ENCODE measurements around the gene KCNMB2.

The KCNMB2 gene

DNA sequence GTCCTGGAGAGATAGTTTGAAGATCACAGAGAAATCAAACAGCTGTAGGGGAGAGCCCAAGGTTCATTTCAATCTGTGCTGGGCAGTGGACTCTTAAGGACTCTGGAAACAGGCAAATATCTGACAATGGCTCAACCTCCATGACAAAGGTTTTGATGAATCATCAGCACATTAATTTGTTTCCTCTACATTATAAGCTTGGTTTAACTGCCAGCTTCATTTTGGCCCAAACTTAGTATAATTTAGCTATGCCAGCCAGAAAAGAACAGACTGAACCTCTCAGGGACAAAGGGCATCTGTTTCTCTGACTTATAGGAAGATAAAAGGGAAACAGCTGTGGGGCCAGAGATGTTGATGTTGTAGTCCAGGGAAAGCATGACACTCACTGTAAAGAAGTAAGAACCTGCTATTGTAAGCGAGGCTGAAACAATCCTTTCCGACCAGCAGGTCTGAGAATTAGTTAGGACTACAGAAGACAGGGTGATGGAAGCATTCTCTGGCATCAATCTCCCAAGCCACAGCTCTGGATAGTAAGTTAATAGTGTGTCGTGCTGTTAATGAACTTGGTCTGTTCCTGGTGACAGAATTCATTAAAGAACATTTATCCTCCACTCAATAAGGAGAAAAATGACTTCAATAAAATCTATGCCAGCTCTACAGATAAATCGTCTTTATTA lies 110.1 kb downstream of the KCNMB2 start:
- no peak for DNase-seq (ENCODE audit: low read depth)

DNA sequence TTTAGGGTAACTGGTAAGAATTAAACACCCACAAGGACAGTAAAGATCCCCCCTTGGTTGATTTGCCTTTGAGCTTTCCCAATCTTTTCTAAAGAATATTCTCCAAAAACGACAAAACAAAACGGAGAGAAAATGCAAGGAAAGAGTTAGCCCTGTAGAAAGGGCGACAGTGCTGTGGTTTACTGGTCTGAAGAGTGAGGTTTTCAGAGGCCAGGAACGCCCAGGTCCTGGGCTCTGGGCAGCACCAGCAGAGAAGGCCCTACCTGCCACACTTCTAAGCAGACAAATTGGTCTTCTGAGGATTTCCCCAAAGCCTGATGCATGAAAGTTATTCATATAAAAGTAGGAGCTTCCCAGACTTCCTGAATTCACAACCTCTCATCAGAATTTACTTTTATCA lies 119.3 kb downstream of the KCNMB2 start:
- no peak for DNase-seq (ENCODE audit: low read depth)

DNA sequence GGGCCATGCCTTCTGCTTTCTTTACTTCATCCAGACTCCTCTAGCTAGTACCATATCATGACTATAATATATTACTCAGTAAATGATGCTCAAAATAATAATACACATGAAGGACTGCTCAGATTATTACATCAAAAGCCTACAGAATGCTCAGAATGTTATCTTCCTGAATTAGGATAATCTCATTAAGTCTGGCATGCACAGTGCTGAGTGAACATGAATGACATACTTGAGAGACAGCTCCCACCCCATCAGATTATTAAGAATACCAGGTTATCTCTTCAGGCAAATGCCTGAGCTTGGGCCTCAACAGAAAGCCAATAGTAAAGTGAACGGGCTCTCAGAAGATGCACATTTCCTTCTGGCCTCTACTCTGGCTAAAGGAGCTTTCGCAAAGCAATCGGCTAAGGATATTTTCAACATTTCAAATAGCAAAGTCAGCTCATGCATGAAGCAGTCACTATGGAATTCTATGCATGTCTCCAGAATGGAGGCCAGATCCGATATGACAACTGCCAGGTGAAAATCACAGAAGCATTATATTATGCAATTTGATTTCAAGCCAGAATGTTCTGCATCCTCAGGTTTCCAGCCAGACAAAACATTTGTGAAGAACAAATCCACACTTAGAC lies 122.6 kb downstream of the KCNMB2 start:
- DNase-seq (ENCODE audit: low read depth), result no peak

DNA sequence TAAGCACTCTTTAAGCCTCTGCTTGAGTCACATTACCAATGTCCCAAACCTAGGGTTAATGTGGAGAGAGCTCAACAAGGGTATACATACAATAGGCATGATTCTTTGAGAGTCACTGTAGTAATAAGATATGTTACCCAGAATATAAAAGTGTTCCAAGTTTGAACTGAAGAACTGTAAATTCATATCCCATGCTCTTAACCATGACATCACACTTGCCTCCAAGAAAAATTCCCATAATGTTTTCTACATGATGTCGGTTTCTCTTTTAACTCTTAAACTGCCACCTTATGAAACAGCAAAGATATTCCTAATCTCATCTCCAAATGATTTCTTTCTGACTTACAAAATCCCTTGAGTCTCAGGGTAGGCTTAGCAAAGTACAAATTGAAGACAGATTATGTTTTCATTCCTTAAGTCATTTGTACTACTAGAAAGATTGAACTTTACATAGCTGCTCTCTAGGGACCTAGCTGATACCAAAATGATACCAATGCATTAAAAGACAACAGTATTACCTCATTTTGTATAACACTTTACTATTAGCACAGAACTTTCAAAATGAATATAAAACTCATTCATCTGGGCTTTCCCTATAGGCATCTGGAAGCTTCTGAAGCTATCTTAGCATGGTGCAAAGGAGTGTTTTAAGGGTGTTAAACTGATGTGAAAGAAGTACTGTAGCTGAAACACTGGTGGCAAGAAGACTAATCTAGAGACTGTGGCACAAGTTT lies 127.1 kb downstream of the KCNMB2 start:
- no peak for DNase-seq (ENCODE audit: low read depth)

DNA sequence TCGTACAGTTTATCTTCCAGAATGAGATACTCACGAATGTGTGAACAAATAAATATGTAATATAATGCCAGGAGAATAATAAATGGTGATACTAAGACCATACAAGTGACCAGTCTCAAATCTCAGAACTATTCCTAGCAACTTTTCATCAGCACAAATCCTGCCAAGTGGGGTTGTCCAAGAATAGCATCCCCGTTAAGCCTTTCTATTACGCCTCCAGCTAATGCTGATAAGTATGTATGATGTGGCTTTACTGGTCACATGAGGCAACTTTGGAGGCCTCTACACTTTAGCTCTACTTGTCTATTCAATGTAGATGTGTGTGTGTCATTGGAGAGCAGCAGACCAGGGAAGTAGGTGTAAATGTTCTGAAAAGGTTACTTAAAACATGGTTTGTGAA lies 129.5 kb downstream of the KCNMB2 start:
- DNase-seq (ENCODE audit: low read depth), result no peak

DNA sequence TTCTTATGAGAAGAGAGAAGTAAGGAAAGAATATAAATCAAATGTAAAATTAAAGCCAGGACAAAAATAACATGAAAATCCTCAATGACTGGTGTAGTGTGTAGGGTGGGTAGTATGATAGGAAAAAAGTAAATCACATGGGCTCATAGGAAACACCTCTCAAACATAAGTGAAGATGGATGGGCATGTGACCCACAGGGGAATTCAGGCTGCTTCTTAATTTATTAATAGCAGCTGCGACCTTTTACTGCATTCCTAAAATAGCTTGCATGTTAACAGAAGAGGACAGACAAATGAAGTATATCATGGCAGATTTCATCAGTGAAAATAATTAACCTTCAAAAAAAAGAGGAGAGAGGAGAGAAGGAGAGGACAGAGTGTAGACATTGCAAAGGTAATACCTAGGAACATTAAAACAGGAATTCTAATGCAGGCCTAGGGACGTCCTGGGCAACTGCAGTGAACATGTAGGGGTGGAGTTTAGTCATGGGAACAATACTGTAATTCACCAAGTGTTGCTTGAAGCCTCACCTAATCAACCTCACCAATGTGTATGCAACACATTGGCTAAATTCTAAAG lies 132.9 kb downstream of the KCNMB2 start:
- no peak for DNase-seq (ENCODE audit: low read depth)

DNA sequence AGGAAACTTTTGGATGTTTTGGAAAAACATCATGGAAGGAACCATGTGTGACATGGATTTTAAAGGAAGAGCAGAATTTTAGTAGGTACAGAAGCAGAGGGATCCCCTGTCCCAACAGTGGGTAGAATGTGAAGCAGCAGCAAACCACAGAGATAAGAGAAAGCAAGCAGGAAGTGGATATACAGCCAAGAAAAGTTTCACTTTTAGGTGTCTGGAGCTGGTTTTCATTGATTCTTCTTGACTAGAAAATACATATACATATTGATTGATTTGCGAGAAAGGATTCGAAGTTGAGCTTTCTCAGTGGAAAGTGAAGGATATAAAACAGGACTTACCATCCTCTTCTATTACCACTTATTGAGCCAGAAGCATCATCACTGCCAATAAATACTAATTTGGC lies 133.5 kb downstream of the KCNMB2 start:
- no peak for DNase-seq (ENCODE audit: low read depth)

DNA sequence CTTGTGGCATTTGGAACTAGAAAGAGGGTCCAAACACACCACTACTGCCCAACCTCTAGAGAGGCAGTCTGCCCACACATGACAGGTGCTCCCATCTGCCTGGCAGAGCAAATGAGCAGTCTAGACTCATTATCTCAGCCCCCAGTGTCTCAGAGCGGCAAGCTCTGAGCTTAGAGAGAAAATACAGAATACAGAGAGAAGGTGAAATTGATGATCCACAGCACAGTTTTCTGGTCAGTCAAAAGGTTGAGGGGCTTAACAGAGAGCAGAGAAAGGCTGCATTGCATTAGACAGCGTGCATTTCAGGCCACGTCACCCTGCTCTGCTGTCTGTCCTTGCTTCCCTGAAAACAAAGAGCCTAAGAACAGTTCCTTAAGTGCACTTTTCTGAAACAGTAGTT lies 135.1 kb downstream of the KCNMB2 start:
- no peak for DNase-seq (ENCODE audit: low read depth)

DNA sequence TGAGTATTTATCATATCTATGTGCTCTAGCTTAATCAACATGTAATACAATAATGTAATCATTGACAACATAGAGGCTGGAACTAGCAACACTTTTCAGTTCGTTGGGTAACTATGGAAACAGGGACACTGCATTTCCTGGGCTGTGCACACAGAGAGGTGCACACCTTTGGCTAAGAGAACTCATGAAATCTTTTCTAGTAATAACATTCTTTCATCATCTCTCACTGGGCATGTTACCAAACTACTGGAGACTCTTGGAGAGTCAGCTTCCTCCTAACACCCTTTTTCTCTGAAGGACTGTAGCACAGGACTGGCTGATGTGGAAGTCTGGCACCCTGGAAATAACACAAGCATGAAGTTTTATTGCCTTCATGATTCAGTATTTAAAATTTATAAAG lies 135.6 kb downstream of the KCNMB2 start:
- DNase-seq (ENCODE audit: low read depth), result no peak

DNA sequence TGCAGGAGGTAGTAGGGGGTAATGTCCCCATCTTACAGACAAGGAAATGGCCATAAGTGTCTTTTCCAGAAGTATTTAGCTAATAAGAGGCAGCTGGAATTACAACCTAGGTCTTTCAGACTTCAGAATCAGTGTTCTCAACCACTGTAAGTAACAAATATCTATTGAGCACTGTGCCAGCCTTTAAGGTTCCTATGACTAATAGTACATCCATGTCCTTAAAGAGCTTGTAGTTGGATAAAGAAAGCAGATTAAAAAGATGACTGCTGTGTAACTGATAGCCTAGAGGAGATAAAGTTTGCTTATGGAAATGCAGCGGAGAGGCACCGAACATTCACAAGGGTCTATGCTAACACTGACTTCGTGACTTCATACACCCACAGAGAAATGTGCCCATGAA lies 136.0 kb downstream of the KCNMB2 start:
- DNase-seq (ENCODE audit: low read depth), result no peak

DNA sequence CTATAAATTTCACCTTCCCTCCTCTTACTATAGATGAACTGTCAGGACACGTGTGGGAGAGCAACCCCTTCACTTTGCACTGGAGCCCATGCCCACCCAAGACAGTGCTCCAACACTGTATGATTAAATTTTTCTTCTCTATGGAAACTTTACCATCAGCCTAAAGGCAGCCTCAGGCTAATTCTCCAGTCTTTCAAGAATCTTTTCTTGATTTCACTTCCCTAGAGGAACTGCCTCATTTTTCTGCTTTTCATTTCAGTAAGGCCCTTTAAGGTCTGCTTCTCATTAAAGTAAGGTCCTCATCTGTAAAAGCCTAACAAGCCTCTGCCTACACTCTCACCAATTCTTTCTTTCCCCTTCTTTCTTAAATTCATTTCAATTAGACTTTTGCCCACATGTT lies 137.3 kb downstream of the KCNMB2 start:
- DNase-seq (ENCODE audit: low read depth), result no peak

DNA sequence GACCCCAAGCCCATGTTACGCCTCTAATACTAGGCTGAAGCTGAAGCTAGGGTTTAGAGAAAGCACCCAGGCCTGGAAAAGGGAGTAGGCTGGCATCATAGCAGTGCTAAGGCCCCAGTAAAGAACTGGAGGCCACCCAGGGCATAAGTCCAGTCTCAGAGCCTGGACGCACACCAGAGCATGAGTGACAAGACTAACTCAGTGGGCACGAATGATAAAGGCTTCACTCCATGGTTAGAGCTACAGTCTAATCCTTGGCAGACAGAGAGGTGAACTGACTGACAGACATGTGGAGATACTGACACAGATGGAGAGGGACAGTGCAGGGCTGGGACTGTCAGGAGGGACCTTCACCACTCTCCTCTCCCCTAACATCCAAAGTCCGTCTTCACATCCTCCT lies 139.8 kb downstream of the KCNMB2 start:
- DNase-seq (ENCODE audit: low read depth), result no peak

DNA sequence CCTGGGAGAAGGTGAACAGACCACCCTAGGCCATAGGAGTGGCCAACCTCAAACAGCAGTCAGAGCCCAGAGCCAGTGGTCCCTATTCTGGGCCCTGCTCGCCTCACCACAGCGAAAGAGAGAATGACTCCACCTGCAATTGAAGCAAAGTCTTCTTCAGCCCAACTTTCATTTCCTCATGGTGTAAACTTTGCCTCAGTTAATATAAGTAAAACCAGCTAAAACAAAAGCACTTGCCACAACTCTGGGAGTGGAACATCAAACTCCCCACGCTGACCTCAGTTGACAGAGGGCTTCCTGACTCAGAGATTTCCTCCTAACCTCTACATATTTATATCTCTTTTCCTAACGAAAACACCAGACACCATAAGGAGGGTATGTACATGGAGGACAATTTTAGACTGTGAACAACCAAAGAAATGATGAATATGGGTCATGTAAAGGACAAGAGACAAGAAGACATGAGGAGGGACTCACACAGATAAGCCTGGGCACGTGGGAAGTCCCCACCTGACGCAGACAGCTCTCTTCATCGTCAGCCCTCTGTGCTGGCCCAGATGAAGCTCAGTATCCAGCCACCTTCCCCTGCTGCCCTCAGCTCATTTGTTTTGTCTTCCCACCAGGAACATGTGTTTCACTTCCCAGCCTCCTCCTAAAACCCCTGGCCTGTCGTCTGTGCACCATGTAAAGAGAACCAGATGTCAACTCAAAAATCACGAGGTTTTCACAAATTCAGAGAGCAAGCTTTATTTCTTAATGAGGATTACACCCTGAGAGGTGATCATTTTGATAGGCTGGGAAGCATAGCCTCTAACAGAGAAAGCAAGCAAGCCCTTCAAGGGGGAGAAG lies 140.9 kb downstream of the KCNMB2 start:
- DNase-seq (ENCODE audit: low read depth), result no peak

DNA sequence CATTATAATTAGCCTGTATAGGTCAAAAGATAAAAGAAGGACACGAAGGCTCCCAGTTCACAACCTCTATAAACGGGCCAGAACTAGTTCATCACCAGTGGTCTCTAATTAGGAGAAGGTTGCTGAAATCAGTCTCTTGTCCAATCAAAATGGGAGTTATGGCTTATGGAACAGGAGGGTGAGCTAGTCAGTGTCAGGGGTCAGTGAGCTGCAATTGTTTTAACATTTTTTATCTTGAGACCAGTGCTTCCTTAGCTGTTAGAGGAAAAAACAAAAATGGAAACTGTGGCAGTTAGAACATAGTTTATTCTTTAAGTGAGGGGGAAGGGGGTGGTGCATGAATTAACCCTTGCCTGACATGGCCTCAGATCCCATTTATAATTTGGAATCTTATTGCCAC lies 141.7 kb downstream of the KCNMB2 start:
- no peak for DNase-seq (ENCODE audit: low read depth)

DNA sequence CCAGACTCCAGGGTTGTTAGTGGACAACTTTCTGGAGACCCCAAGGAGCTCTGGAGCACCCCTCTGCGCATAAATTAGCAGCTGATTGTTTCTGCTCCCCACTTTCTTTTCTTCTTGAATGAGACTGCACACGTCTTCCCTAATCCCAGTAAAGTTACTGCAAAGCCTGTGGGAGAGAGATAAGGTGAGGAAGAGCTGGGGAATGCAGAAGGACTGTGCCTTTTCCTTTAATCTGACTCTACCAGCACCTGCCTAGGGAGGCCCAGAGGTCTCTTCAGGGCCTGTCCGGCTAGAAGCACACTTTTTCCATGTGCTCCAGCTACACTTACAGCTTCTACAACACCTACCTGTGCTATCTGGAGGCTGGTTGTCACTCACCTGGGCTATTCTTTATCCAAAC lies 143.8 kb downstream of the KCNMB2 start:
- DNase-seq (ENCODE audit: low read depth), result no peak

DNA sequence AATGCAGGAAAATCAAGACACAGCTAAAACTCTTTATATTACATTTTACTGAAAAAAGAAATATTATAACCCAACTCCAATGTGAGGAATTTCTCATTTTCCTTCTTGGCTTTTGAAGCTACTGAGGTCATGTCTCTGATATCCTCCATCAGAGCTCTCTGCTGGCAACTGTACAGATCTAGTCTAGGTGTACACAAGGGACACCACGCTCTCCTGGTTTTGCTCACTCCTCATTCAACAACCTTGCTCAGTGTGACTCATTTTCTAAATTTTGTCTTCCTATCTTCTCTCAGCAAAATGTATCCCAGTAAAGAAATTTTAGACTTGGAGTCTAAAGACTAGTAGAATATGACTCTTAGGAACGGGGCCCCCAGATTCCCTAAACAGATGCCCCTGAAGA lies 144.3 kb downstream of the KCNMB2 start:
- no peak for DNase-seq (ENCODE audit: low read depth)

DNA sequence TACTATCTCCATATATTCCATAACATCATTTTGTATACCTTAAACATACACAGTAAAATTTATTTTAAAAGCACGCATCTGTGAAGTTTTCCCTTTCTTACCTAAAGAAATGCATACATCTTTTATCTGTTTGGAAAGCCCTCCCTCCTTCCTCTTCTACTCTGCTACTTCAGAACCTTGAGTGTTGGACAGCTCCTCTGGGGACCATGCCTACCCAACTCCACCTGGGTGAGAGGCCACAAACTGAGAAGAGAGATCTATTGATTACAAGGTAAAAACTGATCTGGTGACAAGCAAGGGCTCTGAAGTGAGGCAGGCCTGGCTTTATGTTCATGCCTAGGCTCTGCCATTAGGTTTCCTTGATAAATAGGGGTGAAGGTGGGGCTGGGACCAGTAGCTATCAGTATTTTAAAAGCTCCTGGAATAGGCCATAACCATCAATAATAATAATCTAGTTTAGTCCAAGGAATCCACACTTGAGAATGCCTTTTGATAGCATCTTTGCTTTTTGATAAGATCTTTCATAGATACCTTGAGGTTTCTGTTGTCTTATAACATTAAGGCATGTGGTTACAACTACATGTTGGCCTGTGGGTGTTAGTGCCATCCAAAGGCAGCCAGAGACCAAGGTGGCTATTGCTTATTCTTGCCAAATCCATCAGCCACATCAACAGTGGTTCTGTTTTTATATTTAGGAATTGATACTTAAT lies 148.8 kb downstream of the KCNMB2 start:
- DNase-seq (ENCODE audit: low read depth), result no peak

DNA sequence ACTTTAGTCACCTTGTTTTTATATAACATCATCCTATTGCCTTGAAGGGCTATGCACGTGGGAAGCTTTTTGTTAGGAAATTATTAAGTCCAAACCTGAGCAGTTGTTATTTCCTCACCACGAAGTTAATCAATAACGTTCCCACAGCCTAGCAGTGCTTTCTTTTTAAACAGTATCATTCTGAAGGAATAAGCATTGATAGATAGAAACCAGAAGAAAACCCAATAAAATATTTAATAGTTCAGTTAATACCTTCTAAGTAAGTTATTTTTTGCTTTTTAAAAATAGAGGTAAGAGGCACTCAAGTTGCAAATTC lies 149.3 kb downstream of the KCNMB2 start:
- no peak for DNase-seq (ENCODE audit: low read depth)

DNA sequence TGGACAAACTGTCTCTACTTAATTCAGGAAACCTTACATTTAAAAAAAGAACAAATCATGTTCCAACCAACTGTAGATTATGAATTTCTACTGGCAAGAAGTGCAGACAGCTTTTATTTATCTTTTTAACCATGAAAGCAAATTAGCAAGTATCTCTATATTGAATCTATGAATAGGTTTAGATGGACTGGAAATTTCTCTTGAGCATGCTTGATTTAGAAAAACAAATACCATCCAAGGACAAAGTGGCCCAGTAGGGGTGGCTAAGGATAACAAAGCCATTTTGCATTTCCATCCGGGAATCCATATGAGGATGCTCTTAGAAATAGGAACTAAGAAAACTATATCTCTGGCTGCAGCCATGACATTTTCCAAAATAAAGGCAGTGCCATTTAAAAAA lies 150.6 kb downstream of the KCNMB2 start:
- DNase-seq (ENCODE audit: low read depth), result no peak

DNA sequence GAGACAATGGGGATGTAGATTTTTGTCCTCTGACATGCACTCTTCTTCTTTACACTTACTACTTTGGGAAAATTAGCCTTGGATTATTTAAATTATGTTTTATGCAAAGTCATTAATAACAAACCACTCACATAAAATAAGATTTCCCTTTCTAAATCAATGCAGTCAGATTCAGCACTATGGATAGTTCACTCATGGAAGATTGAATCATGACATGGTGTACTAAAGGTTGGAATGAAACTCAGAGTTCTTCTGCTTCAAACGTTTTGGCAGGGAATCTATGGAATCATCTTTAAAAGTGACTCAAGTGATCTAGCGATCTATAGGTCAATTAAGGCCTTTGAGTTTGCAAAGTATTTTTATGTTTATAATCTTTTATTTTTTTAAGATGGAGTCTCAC lies 154.3 kb downstream of the KCNMB2 start:
- no peak for DNase-seq (ENCODE audit: low read depth)

DNA sequence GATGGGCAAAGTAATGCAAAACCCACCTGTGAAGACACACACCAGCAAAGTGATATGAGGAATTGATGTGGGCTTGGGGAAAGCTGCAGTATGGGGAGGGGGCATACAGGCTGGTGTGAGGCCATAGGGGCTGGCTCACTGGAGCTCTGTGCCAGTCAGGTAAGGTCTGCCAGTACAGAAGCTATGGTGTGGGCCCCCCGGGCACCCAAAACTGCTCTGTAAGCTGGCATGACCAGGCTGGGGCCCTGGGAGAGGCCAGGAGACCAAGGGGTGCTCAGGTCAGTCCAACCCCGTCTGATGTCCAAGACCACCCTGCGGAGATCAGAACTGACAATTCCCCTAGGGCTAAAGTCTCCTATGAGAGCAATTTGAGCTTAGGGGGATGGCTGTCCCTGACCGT lies 163.1 kb downstream of the KCNMB2 start:
- DNase-seq (ENCODE audit: low read depth), result no peak

DNA sequence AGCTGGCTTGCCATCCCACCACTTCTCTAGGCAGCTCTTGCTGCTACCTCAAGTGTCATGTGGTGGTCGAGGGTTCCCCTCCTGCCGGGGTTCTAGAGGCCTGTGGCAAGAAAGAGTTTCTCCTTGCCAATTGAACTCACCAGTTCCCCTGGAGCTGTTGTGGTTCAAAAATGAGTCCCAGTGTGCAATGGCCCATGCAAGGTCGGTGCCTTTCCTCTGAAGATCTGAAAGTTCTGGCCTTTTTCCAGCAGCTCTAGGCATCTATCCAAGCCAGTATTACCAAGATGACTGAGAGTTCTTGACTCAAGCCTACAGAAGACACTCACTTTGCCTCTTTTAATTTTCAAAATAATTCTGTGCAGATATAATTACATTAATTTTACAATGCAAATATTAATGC lies 163.6 kb downstream of the KCNMB2 start:
- no peak for DNase-seq (ENCODE audit: low read depth)
